HepG2 (cell line): Measurements from ENCODE around the gene OAT. TPM values are rescaled to one million over a fixed set of nuclear protein-coding genes. Genes with fewer than 3 reads are reported as not detected.
A peak's percentile ranks its signal among the peaks of the same experiment; 100 is the strongest.

Experiments
- CBX1 ChIP-seq: IDR thresholded peaks from one replicate; pipeline ENCODE4 v1.6.1; 2016; ENCODE audit warnings: antibody characterized with exemption, low read depth
- CENPT ChIP-seq: sonication (generic); formaldehyde crosslinking; IDR thresholded peaks from 2 replicates; pipeline ENCODE4 v1.8.0; 2022; ENCODE audit warnings: low read depth, mild to moderate bottlenecking, moderate library complexity, missing genetic modification reagents
- DNMT3B ChIP-seq: conservative IDR thresholded peaks from 2 replicates; pipeline ENCODE4 v1.6.1; 2016; ENCODE audit warnings: missing biosample characterization, control low read depth
- DRAP1 ChIP-seq: IDR thresholded peaks from 2 replicates; pipeline ENCODE4 v1.6.1; 2016; ENCODE audit warnings: missing genetic modification reagents, missing compliant biosample characterization
- GMEB1 ChIP-seq: sonication (generic); formaldehyde crosslinking; IDR thresholded peaks from 2 replicates; pipeline ENCODE4 v1.5.1; 2020; ENCODE audit warnings: missing genetic modification reagents, mild to moderate bottlenecking, borderline replicate concordance
- HDAC2 ChIP-seq: sonication (generic); formaldehyde crosslinking; IDR thresholded peaks from 2 replicates; pipeline ENCODE4 v1.4.0; 2020; ENCODE audit warnings: missing genetic modification reagents
- HOMEZ ChIP-seq: IDR thresholded peaks from 2 replicates; pipeline ENCODE4 v1.6.1; 2016; ENCODE audit warnings: low read depth
- IKZF5 ChIP-seq: IDR thresholded peaks from 2 replicates; pipeline ENCODE4 v1.6.1; 2018; ENCODE audit warnings: missing genetic modification reagents, mild to moderate bottlenecking, missing compliant biosample characterization
- MYC ChIP-seq: sonication (generic); formaldehyde crosslinking; IDR thresholded peaks from 2 replicates; pipeline ENCODE4 v1.9.0; 2021; ENCODE audit warnings: missing genetic modification reagents, borderline replicate concordance
- NR1H2 ChIP-seq: sonication (generic); formaldehyde crosslinking; IDR thresholded peaks from 2 replicates; pipeline ENCODE4 v1.8.1; 2022; ENCODE audit warnings: low read depth, missing genetic modification reagents, borderline replicate concordance
- NR2F6 ChIP-seq, 2 experiments: IDR thresholded peaks; 2 replicates each; pipeline ENCODE4 v1.6.1; 2016; ENCODE audit warnings: antibody characterized with exemption in 1 of 2, mild to moderate bottlenecking in 1 of 2
- PHF8 ChIP-seq: sonication (generic); formaldehyde crosslinking; IDR thresholded peaks from 2 replicates; pipeline ENCODE4 v1.5.0; 2020; ENCODE audit warnings: missing genetic modification reagents
- PREB ChIP-seq: sonication (generic); formaldehyde crosslinking; IDR thresholded peaks from 2 replicates; pipeline ENCODE4 v1.4.0; 2020; ENCODE audit warnings: missing genetic modification reagents
- ZEB1 ChIP-seq: IDR thresholded peaks from 2 replicates; pipeline ENCODE4 v1.6.1; 2012; ENCODE audit warnings: mild to moderate bottlenecking, low read depth, inconsistent platforms; ENCODE audit not compliant: insufficient replicate concordance
- ZFP37 ChIP-seq: sonication (generic); formaldehyde crosslinking; IDR thresholded peaks from 2 replicates; pipeline ENCODE4 v1.4.0; 2020; ENCODE audit warnings: missing genetic modification reagents, borderline replicate concordance
- ZNF350 ChIP-seq: sonication (generic); formaldehyde crosslinking; IDR thresholded peaks from 2 replicates; pipeline ENCODE4 v1.4.0; 2020; ENCODE audit warnings: mild to moderate bottlenecking, low read depth, missing genetic modification reagents, borderline replicate concordance
- ZNF430 ChIP-seq: sonication (generic); formaldehyde crosslinking; IDR thresholded peaks from 2 replicates; pipeline ENCODE4 v1.9.0; 2021; ENCODE audit warnings: mild to moderate bottlenecking, missing genetic modification reagents
- ZNF563 ChIP-seq: sonication (generic); formaldehyde crosslinking; IDR thresholded peaks from 2 replicates; pipeline ENCODE4 v1.8.0; 2022; ENCODE audit warnings: mild to moderate bottlenecking, moderate library complexity, missing genetic modification reagents
- ZNF704 ChIP-seq: sonication (generic); formaldehyde crosslinking; IDR thresholded peaks from 2 replicates; pipeline ENCODE4 v1.8.1; 2023; ENCODE audit warnings: mild to moderate bottlenecking, inconsistent platforms, moderate library complexity, missing genetic modification reagents, borderline replicate concordance
- ZSCAN25 ChIP-seq: sonication (generic); formaldehyde crosslinking; IDR thresholded peaks from 2 replicates; pipeline ENCODE4 v1.8.0; 2022; ENCODE audit warnings: mild to moderate bottlenecking, missing genetic modification reagents
- polyA plus RNA-seq, 8 experiments: library from polyadenylated mRNA; depleted of rRNA in 3 of 8; stranded (reverse) in 7 of 8; unstranded in 1 of 8; fragments of >200 nt; fragmentation: Illumina TruSeq in 4 of 8; extraction: Trizol in 4 of 8; gene quantifications; 2 replicates each; pipeline versions ENCODE4 v1.2.1 to v1.2.3, GENCODE V29; 2011 to 2016; ENCODE audit warnings: low read depth in 4 of 8, missing spikeins in 1 of 8, mixed read lengths in 1 of 8; ENCODE audit not compliant: insufficient read depth in 1 of 8
- total RNA-seq, 5 experiments: library from RNA; depleted of rRNA; stranded (reverse); fragments of >200 nt; fragmentation: Illumina TruSeq; extraction: Trizol; gene quantifications; 2 replicates each; pipeline ENCODE4 v1.2.3, GENCODE V29; 2016; ENCODE audit warnings: low read depth in 1 of 5

Gene OAT
- total and polyA plus RNA-seq, 2 of the 13 experiments (the other 11 are each of a cell fraction or from before 2014, with no cell fraction given), result 87.8 to 96.7 TPM

GRCh38 chr10:124418726-124419501, at the start of gene OAT (continued):
- TF ChIP-seq PREB (CRISPR knock-in tag) (no peak), ZNF563 (CRISPR knock-in tag) (peak; percentile 65; the same call in 1 of the 2 replicates), ZSCAN25 (CRISPR knock-in tag) (no peak), IKZF5 (CRISPR knock-in tag) (0 out of 2 replicates have a peak, but pooled peaks have one; percentile 67), ZNF430 (CRISPR knock-in tag) (peak; percentile 57), ZNF350 (CRISPR knock-in tag) (peak; percentile 45; the same call in 1 of the 2 replicates), PHF8 (CRISPR knock-in tag) (peak; percentile 55), MYC (CRISPR knock-in tag) (no peak), NR1H2 (CRISPR knock-in tag) (no peak), HDAC2 (CRISPR knock-in tag) (peak; percentile 47; the same call in 1 of the 2 replicates), DNMT3B (no peak), ZFP37 (CRISPR knock-in tag) (0 out of 2 replicates have a peak, but pooled peaks have one; percentile 73), HOMEZ (CRISPR knock-in tag) (no peak), GMEB1 (CRISPR knock-in tag) (peak; percentile 14; the same call in 1 of the 2 replicates), CENPT (CRISPR knock-in tag) (no peak), ZEB1 (no peak), DRAP1 (peak; percentile 100), CBX1 (peak; percentile 13), ZNF704 (CRISPR knock-in tag) (peak; percentile 71; the same call in 1 of the 2 replicates), NR2F6 (IDR thresholded peaks at IDR 0.05) (peak; percentile 50; the same call in 1 of the 2 replicates), NR2F6 (CRISPR knock-in tag; IDR thresholded peaks at IDR 0.05) (peak; percentile 50)
